WTC11 (cell line): Measurements from ENCODE around the gene DENND1B.

Experiments
- CTCF ChIP-seq: fragments of 200-600 bp; IDR thresholded peaks from 2 replicates; pipeline ENCODE4 v1.8.0; 2022; ENCODE audit warnings: antibody characterized with exemption
- GRHL2 ChIP-seq: fragments of 250-450 bp; sonication (Bioruptor Pico); IDR thresholded peaks from 2 replicates; pipeline ENCODE4 v1.8.0; 2022; ENCODE audit warnings: mild to moderate bottlenecking, moderate library complexity; ENCODE audit not compliant: insufficient replicate concordance, severe bottlenecking
- USF2 ChIP-seq: sonication (generic); formaldehyde crosslinking; IDR thresholded peaks from 2 replicates; pipeline ENCODE4 v1.8.1; 2023; ENCODE audit warnings: mild to moderate bottlenecking, missing genetic modification reagents, moderate library complexity

GRCh38 chr1:197696372-197696771 lies 78.9 kb downstream of the DENND1B start:
- no peak for TF ChIP-seq CTCF
- TF ChIP-seq GRHL2 (CRISPR knock-in tag) = no peak
- no peak for TF ChIP-seq USF2 (CRISPR knock-in tag)
